Breast epithelium (tissue), 3 donors: Measurements from ENCODE around the gene FHIT.

Experiments
- POLR2A ChIP-seq: fragments of 450-650 bp; IDR thresholded peaks from one replicate; pipeline ENCODE4 v1.6.1; 2016; ENCODE audit warnings: antibody characterized with exemption, mild to moderate bottlenecking, moderate library complexity
- POLR2AphosphoS5 ChIP-seq, 3 donors: sonication (generic); formaldehyde crosslinking; IDR thresholded peaks; one replicate each; pipeline ENCODE4 v1.6.1; 2017; ENCODE audit warnings: antibody characterized with exemption in 3 of 3
- TF ChIP-seq, protein P1 (sequence below), 3 donors: fragments of 450-650 bp; IDR thresholded peaks; one replicate each; pipeline ENCODE4 v1.5.1; 2016 to 2017; ENCODE audit warnings: antibody characterized with exemption in 3 of 3, mild to moderate bottlenecking in 3 of 3, moderate library complexity in 3 of 3

GRCh38 chr3:59978979-59979378, 1272.3 kb downstream of the FHIT start:
- TF ChIP-seq POLR2A (no peak), POLR2AphosphoS5 (IDR thresholded peaks at IDR 0.05) (no peak)
- TF ChIP-seq, protein P1, sequence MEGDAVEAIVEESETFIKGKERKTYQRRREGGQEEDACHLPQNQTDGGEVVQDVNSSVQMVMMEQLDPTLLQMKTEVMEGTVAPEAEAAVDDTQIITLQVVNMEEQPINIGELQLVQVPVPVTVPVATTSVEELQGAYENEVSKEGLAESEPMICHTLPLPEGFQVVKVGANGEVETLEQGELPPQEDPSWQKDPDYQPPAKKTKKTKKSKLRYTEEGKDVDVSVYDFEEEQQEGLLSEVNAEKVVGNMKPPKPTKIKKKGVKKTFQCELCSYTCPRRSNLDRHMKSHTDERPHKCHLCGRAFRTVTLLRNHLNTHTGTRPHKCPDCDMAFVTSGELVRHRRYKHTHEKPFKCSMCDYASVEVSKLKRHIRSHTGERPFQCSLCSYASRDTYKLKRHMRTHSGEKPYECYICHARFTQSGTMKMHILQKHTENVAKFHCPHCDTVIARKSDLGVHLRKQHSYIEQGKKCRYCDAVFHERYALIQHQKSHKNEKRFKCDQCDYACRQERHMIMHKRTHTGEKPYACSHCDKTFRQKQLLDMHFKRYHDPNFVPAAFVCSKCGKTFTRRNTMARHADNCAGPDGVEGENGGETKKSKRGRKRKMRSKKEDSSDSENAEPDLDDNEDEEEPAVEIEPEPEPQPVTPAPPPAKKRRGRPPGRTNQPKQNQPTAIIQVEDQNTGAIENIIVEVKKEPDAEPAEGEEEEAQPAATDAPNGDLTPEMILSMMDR (IDR thresholded peaks at IDR 0.05): no peak
